OCI-LY7 (cell line): Measurements from ENCODE around the gene PRR15L.

Source experiments
- EZH2phosphoT487 ChIP-seq: fragments of 200-600 bp; sonication (generic); IDR thresholded peaks from 2 replicates; pipeline ENCODE4 v1.6.1; 2018; ENCODE audit warnings: low read depth, borderline replicate concordance, mild to moderate bottlenecking, mixed run types, antibody characterized with exemption, low read length, moderate library complexity, mixed read lengths
- TF ChIP-seq, protein P1 (sequence below): fragments of 200-600 bp; sonication (generic); conservative IDR thresholded peaks from 2 replicates; pipeline ENCODE4 v1.5.1; 2014; ENCODE audit warnings: mild to moderate bottlenecking, antibody characterized with exemption, low read length, moderate library complexity, mixed read lengths

DNA sequence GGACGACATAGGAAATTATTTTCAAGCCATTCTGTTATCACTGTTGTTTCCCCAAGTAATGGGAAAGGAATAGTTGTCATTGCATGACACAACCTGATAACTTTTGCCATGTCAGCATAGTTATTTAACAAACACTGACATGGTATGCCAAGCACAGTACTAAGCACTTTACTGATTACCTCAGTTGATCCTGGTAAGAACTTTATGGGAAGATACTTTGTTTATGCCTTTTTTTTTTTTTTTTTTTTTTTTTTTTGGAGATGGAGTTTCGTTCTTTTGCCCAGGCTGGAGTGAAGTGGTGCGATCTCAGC is 32.0 kb downstream of the PRR15L start:
- TF ChIP-seq, protein P1, sequence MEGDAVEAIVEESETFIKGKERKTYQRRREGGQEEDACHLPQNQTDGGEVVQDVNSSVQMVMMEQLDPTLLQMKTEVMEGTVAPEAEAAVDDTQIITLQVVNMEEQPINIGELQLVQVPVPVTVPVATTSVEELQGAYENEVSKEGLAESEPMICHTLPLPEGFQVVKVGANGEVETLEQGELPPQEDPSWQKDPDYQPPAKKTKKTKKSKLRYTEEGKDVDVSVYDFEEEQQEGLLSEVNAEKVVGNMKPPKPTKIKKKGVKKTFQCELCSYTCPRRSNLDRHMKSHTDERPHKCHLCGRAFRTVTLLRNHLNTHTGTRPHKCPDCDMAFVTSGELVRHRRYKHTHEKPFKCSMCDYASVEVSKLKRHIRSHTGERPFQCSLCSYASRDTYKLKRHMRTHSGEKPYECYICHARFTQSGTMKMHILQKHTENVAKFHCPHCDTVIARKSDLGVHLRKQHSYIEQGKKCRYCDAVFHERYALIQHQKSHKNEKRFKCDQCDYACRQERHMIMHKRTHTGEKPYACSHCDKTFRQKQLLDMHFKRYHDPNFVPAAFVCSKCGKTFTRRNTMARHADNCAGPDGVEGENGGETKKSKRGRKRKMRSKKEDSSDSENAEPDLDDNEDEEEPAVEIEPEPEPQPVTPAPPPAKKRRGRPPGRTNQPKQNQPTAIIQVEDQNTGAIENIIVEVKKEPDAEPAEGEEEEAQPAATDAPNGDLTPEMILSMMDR: no peak
- no peak for TF ChIP-seq EZH2phosphoT487
